Stomach (tissue), 4 donors: ENCODE measurements around the gene TTLL12.

ENCODE experiments used
- EP300 ChIP-seq: sonication (generic); formaldehyde crosslinking; IDR thresholded peaks from one replicate; pipeline ENCODE4 v1.6.1; 2017; ENCODE audit warnings: antibody characterized with exemption
- POLR2A ChIP-seq, 4 donors: fragments of 450-650 bp; IDR thresholded peaks; one replicate each; pipeline ENCODE4 v1.6.1; 2016; ENCODE audit warnings: antibody characterized with exemption in 4 of 4, control low read depth in 2 of 4, mild to moderate bottlenecking in 1 of 4, moderate library complexity in 1 of 4
- POLR2AphosphoS5 ChIP-seq, 3 donors: sonication (generic); formaldehyde crosslinking; IDR thresholded peaks; one replicate each; pipeline ENCODE4 v1.6.1; 2016; ENCODE audit warnings: antibody characterized with exemption in 3 of 3
- TF ChIP-seq, protein P1 (sequence below), 7 experiments: fragments of 450-650 bp in 4 of 7; fragments of 200-600 bp in 3 of 7; sonication (generic) in 3 of 7; IDR thresholded peaks; one replicate each; pipeline ENCODE4 v1.5.1; 2016 to 2019; ENCODE audit warnings: antibody characterized with exemption in 7 of 7, control low read depth in 2 of 7, mild to moderate bottlenecking in 1 of 7

DNA sequence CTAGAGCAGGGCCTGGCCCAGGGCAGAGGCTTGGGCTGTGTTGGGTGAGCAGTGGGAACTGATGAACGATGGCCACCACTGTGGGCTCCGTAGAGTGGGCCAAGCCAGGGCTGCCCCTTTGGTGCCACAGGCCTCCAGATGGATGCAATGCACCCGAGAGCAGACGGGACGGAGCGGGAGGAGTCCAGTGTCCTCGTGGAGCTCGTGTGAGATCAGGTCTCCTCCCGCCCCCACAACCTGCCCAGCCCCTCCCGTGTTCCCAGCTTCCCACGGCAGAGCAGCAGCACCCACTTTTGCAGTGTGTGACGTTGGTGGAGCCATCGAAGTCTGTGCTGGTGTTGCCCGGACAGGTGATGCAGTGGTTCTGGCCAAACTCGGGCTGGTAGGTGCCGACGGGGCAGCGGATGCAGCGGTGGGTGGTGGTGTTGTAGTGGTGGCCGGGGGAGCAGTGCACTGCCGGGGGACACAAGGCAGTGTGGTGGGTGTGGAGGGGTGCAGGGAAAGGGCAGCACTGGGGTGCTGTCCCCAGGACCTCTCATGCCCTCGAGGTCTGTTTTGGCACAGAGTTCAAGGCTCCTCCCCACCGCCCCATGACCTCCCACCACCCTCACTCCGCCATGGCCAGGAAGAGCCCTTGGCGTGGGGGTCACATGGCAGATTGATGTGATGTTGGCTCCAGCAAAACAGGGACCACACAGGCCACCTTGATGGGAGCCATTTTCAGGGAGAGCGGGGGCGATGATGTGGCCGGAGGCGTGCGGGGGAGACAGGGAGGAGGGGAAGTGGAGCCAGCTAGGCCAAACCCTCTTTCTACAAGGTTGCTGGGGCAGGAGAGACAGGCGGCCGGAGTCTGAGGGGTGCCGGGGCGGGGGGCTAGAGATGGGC lies 23.9 kb upstream of the TTLL12 start:
- no peak for TF ChIP-seq POLR2AphosphoS5 (IDR thresholded peaks at IDR 0.05)
- TF ChIP-seq, protein P1, sequence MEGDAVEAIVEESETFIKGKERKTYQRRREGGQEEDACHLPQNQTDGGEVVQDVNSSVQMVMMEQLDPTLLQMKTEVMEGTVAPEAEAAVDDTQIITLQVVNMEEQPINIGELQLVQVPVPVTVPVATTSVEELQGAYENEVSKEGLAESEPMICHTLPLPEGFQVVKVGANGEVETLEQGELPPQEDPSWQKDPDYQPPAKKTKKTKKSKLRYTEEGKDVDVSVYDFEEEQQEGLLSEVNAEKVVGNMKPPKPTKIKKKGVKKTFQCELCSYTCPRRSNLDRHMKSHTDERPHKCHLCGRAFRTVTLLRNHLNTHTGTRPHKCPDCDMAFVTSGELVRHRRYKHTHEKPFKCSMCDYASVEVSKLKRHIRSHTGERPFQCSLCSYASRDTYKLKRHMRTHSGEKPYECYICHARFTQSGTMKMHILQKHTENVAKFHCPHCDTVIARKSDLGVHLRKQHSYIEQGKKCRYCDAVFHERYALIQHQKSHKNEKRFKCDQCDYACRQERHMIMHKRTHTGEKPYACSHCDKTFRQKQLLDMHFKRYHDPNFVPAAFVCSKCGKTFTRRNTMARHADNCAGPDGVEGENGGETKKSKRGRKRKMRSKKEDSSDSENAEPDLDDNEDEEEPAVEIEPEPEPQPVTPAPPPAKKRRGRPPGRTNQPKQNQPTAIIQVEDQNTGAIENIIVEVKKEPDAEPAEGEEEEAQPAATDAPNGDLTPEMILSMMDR (IDR thresholded peaks at IDR 0.05) = no peak
- no peak for TF ChIP-seq POLR2A (IDR thresholded peaks at IDR 0.05)
- no peak for TF ChIP-seq EP300
